Smooth muscle cell (in vitro differentiated cells): Measurements from ENCODE around the gene PLAC8. TPM values are rescaled to one million over a fixed set of nuclear protein-coding genes. Genes with fewer than 3 reads are reported as not detected.
"Not testable (repeated sequence)": the region's sequence is repeated elsewhere in the genome, so short reads cannot be mapped to it uniquely, and the experiment has no call there.

Experiments used
- DNase-seq: peaks from one replicate; lab custom pipeline; 2025; ENCODE audit not compliant: unreplicated experiment; lab: John Stamatoyannopoulos, UW
- H2AFZ ChIP-seq: fragments of 200-600 bp; sonication (generic); 2 replicates; pipeline ENCODE4 v1.6.0; 2016; ENCODE audit warnings: antibody characterized with exemption, low read depth, mild to moderate bottlenecking
- H3F3A ChIP-seq: fragments of 200-600 bp; sonication (generic); 2 replicates; pipeline ENCODE4 v1.6.0; 2017; ENCODE audit warnings: antibody characterized with exemption, low read depth
- H3K27ac ChIP-seq: fragments of 200-600 bp; sonication (generic); 2 replicates; pipeline ENCODE4 v1.5.1; 2016; ENCODE audit warnings: low read depth, mild to moderate bottlenecking
- H3K27me3 ChIP-seq: fragments of 200-600 bp; sonication (generic); 2 replicates; pipeline ENCODE4 v1.6.1; 2016; ENCODE audit warnings: low read depth, mild to moderate bottlenecking
- H3K36me3 ChIP-seq: fragments of 200-600 bp; sonication (generic); 2 replicates; pipeline ENCODE4 v1.5.1; 2016; ENCODE audit warnings: low read depth
- H3K4me1 ChIP-seq: fragments of 200-600 bp; sonication (generic); 2 replicates; pipeline ENCODE4 v1.5.1; 2016; ENCODE audit warnings: low read depth
- H3K4me2 ChIP-seq: fragments of 200-600 bp; sonication (generic); 2 replicates; pipeline ENCODE4 v1.6.0; 2016; ENCODE audit warnings: mild to moderate bottlenecking
- H3K4me3 ChIP-seq: fragments of 200-600 bp; sonication (generic); 2 replicates; pipeline ENCODE4 v1.5.1; 2016; ENCODE audit warnings: mild to moderate bottlenecking
- H3K79me2 ChIP-seq: fragments of 200-600 bp; sonication (generic); 2 replicates; pipeline ENCODE4 v1.6.0; 2016; ENCODE audit warnings: low read depth, mild to moderate bottlenecking
- H3K9ac ChIP-seq: fragments of 200-600 bp; sonication (generic); 2 replicates; pipeline ENCODE4 v1.6.0; 2016; ENCODE audit warnings: low read depth
- H3K9me3 ChIP-seq: fragments of 200-600 bp; sonication (generic); replicated peaks from 2 replicates; pipeline ENCODE4 v1.5.1; 2016; ENCODE audit warnings: low read depth
- H4K20me1 ChIP-seq: fragments of 200-600 bp; sonication (generic); 2 replicates; pipeline ENCODE4 v1.6.0; 2016; ENCODE audit warnings: low read depth
- CTCF ChIP-seq: fragments of 200-600 bp; sonication (generic); IDR thresholded peaks from 2 replicates; pipeline ENCODE4 v1.5.1; 2017; ENCODE audit warnings: borderline replicate concordance, mild to moderate bottlenecking, antibody characterized with exemption; ENCODE audit not compliant: insufficient read depth, poor library complexity, severe bottlenecking
- WGBS: methylation state at CpG from one replicate; pipeline ENCODE4 v1.1.7; 2016; ENCODE audit warnings: low lambda C conversion rate; 5-methylcytosine and 5-hydroxymethylcytosine counted together
- polyA plus RNA-seq: library from polyadenylated mRNA; unstranded; fragments of >200 nt; fragmentation: Nextera tagmentation; extraction: Ambion mirVana; gene quantifications from 2 replicates; pipeline ENCODE4 v1.2.1, GENCODE V29; 2016
- total RNA-seq: library from RNA; depleted of rRNA; stranded (reverse); fragments of >200 nt; gene quantifications from 2 replicates; pipeline ENCODE4 v1.2.3, GENCODE V29; 2014

The PLAC8 gene
- total and polyA plus RNA-seq, 2 experiments from 2014 or later, result 5.0 to 25.6 TPM

GRCh38 chr4:83082777-83083176, 31.8 kb downstream of the PLAC8 start:
- no peaks in the 10 kb centered on the region for H4K20me1 ChIP-seq
- no peak overlapping the region for H3K27ac ChIP-seq
- H3K36me3 ChIP-seq, result no peaks in the 10 kb centered on the region
- H3K79me2 ChIP-seq, result no peaks in the 10 kb centered on the region
- H3K4me2 ChIP-seq, result no peak overlapping the region
- H3K27me3 ChIP-seq, result no peaks in the 10 kb centered on the region
- no peak overlapping the region for H3K4me3 ChIP-seq
- no peak for DNase-seq
- no peaks in the 10 kb centered on the region for H3K9me3 ChIP-seq
- no peak overlapping the region for H3K9ac ChIP-seq
- no peak overlapping the region for H2AFZ ChIP-seq
- no peaks in the 10 kb centered on the region for H3K4me1 ChIP-seq
- no peaks in the 10 kb centered on the region for H3F3A ChIP-seq
- 86% methylated on average over 4 of the region's 4 CpGs for WGBS
- no peak for TF ChIP-seq CTCF

- Histone ChIP-seq H3K79me2 (no peaks in the 10 kb centered on the region), H3K27ac (no peak overlapping the region), H3K36me3 (no peaks in the 10 kb centered on the region), H3K4me3 (no peak overlapping the region), H3K4me2 (no peak overlapping the region), H2AFZ (no peak overlapping the region), H3F3A (no peaks in the 10 kb centered on the region), H4K20me1 (no peaks in the 10 kb centered on the region), H3K9ac (no peak overlapping the region), H3K27me3 (no peaks in the 10 kb centered on the region), H3K4me1 (no peaks in the 10 kb centered on the region), H3K9me3 (no peaks in the 10 kb centered on the region)
- 92% methylated on average over 6 of the region's 6 CpGs for WGBS
- DNase-seq, result no peak
- TF ChIP-seq CTCF, result no peak
These were observed 34.0 kb downstream of the PLAC8 start for GRCh38 chr4:83080561-83080960.

- H3K9ac ChIP-seq, result no peak overlapping the region
- H3F3A ChIP-seq, result no peaks in the 10 kb centered on the region
- H3K27ac ChIP-seq, result peak overlapping the region; percentile 19
- TF ChIP-seq CTCF, result no peak
- no peaks in the 10 kb centered on the region for H4K20me1 ChIP-seq
- no peak overlapping the region for H3K4me2 ChIP-seq
- no peaks in the 10 kb centered on the region for H3K27me3 ChIP-seq
- DNase-seq, result no peak
- WGBS, result 67% methylated on average over 4 of the region's 4 CpGs
- no peaks in the 10 kb centered on the region for H3K4me1 ChIP-seq
- no peaks in the 10 kb centered on the region for H3K9me3 ChIP-seq
- no peaks in the 10 kb centered on the region for H3K79me2 ChIP-seq
- no peak overlapping the region for H3K4me3 ChIP-seq
- H3K36me3 ChIP-seq, result no peaks in the 10 kb centered on the region
- H2AFZ ChIP-seq, result no peak overlapping the region
These were observed 39.0 kb downstream of the PLAC8 start for GRCh38 chr4:83075311-83076095.

GRCh38 chr4:83074783-83075182, 39.7 kb downstream of the PLAC8 start:
- H2AFZ ChIP-seq, H3K4me2 ChIP-seq, H3K4me1 ChIP-seq, H3F3A ChIP-seq, H3K4me3 ChIP-seq, DNase-seq, H3K36me3 ChIP-seq, H3K27ac ChIP-seq, H3K9ac ChIP-seq, H3K9me3 ChIP-seq, H3K79me2 ChIP-seq, H3K27me3 ChIP-seq, H4K20me1 ChIP-seq: not testable (repeated sequence)
- 95% methylated on average over 7 of the region's 7 CpGs for WGBS
